HEK293T (cell line): ENCODE results near the gene DMGDH.

ENCODE experiments used
- BHLHE40 ChIP-seq: fragments of 450-650 bp; IDR thresholded peaks from 2 replicates; pipeline ENCODE4 v1.6.1; 2016; ENCODE audit warnings: mild to moderate bottlenecking, moderate library complexity, borderline replicate concordance
- ELF4 ChIP-seq: fragments of 450-650 bp; IDR thresholded peaks from 2 replicates; pipeline ENCODE4 v1.6.1; 2017; ENCODE audit warnings: antibody characterized with exemption
- FOXA1 ChIP-seq: fragments of 450-650 bp; IDR thresholded peaks from 2 replicates; pipeline ENCODE4 v1.6.1; 2016; ENCODE audit warnings: mild to moderate bottlenecking
- FOXK2 ChIP-seq: fragments of 450-650 bp; IDR thresholded peaks from 2 replicates; pipeline ENCODE4 v1.6.1; 2016; ENCODE audit warnings: mild to moderate bottlenecking
- FOXM1 ChIP-seq: fragments of 450-650 bp; IDR thresholded peaks from 2 replicates; pipeline ENCODE4 v1.6.1; 2017; ENCODE audit warnings: mild to moderate bottlenecking, borderline replicate concordance
- NFRKB ChIP-seq: fragments of 450-650 bp; IDR thresholded peaks from 2 replicates; pipeline ENCODE4 v1.6.1; 2016; ENCODE audit warnings: mild to moderate bottlenecking, moderate library complexity
- SP1 ChIP-seq: fragments of 450-650 bp; IDR thresholded peaks from 2 replicates; pipeline ENCODE4 v1.6.1; 2017
- SUZ12 ChIP-seq: fragments of 450-650 bp; IDR thresholded peaks from 2 replicates; pipeline ENCODE4 v1.6.1; 2016; ENCODE audit warnings: mild to moderate bottlenecking
- ZNF384 ChIP-seq: fragments of 450-650 bp; IDR thresholded peaks from 2 replicates; pipeline ENCODE4 v1.6.1; 2016
- TF ChIP-seq, protein P1 (sequence below): fragments of 450-650 bp; IDR thresholded peaks from 2 replicates; pipeline ENCODE4 v1.6.1; 2016

DNA sequence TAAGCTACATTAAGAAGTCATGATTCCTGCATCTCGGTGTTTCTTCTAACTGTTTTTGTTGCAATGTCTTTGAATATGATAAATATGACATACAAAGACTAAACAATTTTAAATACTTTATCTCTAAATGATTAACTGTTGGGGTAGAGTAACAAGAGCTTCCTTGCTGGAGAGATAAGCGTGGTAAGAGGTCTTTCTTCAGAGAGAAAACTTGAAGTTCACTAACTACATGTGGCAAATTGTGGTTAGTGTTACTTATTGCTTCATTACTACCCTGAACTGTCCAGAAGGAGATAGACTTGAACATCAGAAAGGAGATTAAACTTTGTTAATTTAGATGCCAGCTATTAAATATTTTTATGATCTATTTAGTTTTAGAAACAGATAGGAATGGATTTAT is 77.3 kb downstream of the DMGDH start:
- TF ChIP-seq FOXA1 (no peak), SUZ12 (no peak), ZNF384 (no peak), SP1 (no peak), FOXK2 (no peak), BHLHE40 (no peak), NFRKB (no peak), ELF4 (no peak), FOXM1 (no peak)
- TF ChIP-seq, protein P1, sequence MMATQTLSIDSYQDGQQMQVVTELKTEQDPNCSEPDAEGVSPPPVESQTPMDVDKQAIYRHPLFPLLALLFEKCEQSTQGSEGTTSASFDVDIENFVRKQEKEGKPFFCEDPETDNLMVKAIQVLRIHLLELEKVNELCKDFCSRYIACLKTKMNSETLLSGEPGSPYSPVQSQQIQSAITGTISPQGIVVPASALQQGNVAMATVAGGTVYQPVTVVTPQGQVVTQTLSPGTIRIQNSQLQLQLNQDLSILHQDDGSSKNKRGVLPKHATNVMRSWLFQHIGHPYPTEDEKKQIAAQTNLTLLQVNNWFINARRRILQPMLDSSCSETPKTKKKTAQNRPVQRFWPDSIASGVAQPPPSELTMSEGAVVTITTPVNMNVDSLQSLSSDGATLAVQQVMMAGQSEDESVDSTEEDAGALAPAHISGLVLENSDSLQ: no peak
